Measurements from ENCODE around the gene BRICD5. TPM values are rescaled to one million over a fixed set of nuclear protein-coding genes. Genes with fewer than 3 reads are reported as not detected.

Gene BRICD5
- total RNA-seq, 1 experiment from 2014 or later = 1.9 TPM

DNA sequence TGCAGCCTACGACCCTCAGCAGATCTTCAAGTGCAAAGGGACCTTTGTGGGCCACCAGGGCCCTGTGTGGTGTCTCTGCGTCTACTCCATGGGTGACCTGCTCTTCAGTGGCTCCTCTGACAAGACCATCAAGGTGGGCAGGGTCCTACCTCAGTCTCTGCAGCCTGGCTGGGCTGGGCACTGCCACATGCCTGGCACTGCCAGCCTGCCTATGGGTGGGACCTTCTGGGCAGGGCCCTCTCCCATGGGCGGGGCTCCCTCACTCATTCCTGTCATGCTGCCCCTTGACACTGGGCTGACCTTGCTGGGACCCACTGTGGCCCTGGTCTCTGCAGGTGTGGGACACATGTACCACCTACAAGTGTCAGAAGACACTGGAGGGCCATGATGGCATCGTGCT is 36.7 kb downstream of the BRICD5 start:
- in situ Hi-C loops (cut with HindIII; ENCODE audit: low sequenced_read_pairs) = loop anchor here (25.0 kb wide), 1 partner anchor 338 kb away; the partner anchor contains the start of genes AMDHD2 and ATP6V0C

DNA sequence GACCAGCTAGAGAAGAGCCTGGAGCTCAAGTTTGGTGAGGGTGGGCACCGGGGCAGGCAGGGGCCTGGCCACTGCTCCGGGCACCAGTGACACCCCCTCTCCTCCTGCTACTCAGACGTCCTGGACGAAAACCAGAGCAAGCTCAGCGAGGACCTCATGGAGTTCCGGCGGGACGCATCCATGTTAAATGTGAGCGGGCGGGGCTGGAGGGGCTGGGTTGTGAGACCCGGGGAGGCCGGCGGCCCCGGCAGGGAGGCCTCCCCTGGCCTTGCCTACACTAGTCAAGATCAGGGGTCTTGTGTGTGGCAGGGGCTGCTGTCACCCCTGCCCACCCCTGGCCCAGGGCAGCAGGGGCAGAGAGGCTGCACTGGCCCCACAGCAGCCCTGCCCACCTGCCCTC is 37.3 kb downstream of the BRICD5 start:
- in situ Hi-C loops (cut with HindIII; ENCODE audit: low sequenced_read_pairs) = loop anchor here (25.0 kb wide), 1 partner anchor 339 kb away; the partner anchor contains the start of genes AMDHD2 and ATP6V0C
- no peak for DNase-seq (ENCODE audit: low spot score)

More for the DNA sequence above, 36.7 kb downstream of the BRICD5 start:
- no peak for DNase-seq (ENCODE audit: low spot score)

DNA sequence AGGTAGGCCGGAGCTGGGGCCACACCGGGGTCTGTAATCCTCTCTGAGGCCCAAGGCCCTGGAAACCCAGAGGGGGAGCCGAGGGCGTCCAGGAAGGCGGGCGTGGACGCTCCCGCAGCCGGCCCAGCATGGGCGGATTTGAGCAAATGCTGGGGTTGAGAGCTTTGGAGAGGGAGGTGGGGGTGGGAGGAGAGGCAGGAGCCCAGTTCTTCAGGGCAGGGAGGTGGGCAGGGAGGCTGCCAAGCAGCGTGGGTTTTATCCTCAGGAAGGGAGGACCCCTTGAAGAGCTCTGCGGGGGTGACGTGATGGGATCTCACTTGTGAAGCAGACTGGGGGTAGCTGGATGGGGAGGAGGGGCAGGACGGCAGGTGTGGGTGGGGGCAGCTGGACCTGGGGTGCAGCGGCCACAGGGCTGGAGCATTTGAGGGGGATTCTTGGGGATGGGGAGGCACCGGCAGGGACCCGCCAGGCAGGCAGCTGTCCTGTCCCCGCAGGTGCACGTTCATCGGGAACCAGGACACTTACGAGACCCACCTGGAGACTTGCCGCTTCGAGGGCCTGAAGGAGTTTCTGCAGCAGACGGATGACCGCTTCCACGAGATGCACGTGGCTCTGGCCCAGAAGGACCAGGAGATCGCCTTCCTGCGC is 37.9 kb downstream of the BRICD5 start:
- no peak for DNase-seq (ENCODE audit: low spot score)
- in situ Hi-C loops (cut with HindIII; ENCODE audit: low sequenced_read_pairs) = loop anchor here (25.0 kb wide), 1 partner anchor 339 kb away; the partner anchor contains the start of genes AMDHD2 and ATP6V0C

DNA sequence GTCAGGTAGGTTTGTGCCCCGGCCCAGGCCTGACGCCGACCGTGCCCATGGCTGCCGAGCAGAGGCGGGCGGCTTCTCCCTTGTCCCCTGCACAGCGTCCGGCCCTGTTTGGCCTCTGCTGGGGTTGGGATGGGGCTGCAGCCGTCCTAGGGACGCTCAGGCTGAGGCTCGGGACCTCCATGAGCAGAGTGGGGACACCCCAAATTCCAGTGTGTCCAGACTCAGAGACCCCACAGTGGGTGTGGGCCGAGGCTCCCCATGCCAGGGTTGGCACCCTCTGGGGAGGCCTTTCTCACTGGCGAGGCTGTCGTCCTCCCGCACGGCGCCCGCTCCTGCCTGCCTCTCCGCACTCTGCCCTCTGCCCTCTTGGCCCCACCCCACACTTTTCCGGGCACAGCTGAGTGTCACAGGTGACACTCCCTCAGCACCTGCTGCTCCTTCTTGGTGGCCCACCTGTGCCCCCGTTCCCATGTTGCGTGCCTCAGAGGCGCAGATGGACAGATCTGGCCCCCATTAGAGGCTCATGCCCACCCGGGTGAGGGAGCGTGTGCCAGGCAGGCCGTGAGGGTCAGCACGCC is 39.0 kb downstream of the BRICD5 start:
- in situ Hi-C loops (cut with HindIII; ENCODE audit: low sequenced_read_pairs) = loop anchor here (25.0 kb wide), 1 partner anchor 341 kb away; the partner anchor contains the start of genes AMDHD2 and ATP6V0C
- no peak for DNase-seq (ENCODE audit: low spot score)

DNA sequence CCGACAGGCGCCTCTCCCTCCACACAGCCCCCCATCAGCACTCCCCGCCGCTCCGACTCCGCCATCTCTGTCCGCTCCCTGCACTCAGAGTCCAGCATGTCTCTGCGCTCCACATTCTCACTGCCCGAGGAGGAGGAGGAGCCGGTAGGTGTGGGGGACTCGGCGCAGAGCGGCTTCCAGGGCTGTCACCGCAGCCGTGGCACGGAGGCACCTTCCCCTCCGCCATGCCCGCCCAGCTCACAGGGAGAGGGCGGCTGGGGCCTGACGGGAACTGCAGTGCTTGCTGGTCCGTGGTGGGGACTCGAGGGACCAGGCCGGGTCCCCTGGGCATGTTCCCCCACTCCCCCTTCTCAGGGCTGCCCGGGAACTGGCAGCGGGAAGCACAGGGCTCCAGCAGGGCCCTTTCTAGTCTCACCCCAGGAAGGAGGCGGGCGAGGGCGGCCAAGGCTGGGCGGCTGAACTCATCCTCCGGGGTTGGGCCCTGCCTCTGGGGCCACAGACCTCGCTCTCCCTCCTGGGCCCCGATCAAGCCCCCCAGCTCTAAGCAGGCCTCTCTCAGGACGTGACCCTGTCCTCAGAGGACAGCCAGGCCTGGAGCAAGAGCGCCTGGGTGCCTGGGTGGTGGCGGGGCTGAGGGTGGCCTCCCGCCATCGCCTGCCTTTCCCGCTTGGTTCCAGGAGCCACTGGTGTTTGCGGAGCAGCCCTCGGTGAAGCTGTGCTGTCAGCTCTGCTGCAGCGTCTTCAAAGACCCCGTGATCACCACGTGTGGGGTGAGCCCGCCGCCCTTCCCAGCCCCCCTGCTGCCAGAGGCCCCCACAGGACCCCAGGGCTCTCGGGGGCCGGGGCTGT is 39.9 kb downstream of the BRICD5 start:
- DNase-seq (ENCODE audit: low spot score) = no peak
- in situ Hi-C loops (cut with HindIII; ENCODE audit: low sequenced_read_pairs) = loop anchor here (25.0 kb wide), 1 partner anchor 341 kb away; the partner anchor contains the start of genes AMDHD2 and ATP6V0C

DNA sequence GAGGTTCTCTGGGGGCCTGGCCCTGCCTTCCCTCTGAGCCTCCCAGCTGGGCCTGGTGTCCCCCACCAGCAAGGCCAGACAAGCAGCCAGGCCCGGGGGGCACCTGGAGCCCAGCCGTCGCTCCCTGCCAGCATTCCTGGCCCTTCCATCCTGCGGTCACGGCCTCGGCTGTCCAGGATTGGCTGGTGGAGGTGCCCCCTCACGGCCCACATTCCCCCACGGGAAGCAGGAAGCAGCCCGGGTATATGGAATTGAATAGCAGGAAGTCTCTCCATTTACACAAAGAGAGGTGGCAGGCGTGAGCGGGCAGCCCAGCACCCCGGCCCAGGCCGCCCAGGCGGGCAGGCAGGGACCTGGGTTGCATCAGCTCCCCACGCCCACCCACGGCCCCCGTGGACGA is 40.6 kb downstream of the BRICD5 start:
- in situ Hi-C loops (cut with HindIII; ENCODE audit: low sequenced_read_pairs) = loop anchor here (25.0 kb wide), 1 partner anchor 342 kb away; the partner anchor contains the start of genes AMDHD2 and ATP6V0C
- DNase-seq (ENCODE audit: low spot score) = no peak

DNA sequence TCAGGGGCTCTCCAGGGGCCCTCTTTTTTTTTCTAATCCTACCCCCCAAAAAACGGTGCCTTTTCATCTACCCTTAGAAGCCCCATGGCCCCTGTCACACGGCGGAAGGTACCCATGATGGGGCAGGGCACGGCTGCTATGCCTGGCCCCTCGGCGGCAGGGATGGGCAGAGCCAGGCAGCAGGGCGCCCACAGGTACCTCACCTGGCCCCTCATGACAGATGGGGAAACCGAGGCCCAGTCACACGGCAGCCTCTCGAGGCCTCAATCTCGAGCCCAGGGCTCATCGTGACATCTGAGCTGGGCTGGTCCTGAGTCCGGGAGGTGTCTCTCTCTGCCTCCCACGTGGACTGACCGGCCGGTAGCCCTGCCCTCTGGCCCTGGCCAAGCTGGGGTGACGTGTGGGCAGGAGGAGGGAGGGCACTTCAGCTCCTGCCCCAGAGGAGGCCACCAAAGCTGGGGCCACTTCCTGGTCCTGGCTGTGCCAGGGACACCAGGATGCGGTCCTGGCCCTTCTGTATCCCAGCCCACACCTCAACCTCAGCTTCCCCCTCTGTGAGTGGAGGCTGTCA is 43.5 kb downstream of the BRICD5 start:
- DNase-seq (ENCODE audit: low spot score) = no peak
- in situ Hi-C loops (cut with HindIII; ENCODE audit: low sequenced_read_pairs) = loop anchor here (10.0 to 25.0 kb wide), 2 partner anchors 92 to 345 kb away; partner anchors contain the start of genes AMDHD2 and ATP6V0C

DNA sequence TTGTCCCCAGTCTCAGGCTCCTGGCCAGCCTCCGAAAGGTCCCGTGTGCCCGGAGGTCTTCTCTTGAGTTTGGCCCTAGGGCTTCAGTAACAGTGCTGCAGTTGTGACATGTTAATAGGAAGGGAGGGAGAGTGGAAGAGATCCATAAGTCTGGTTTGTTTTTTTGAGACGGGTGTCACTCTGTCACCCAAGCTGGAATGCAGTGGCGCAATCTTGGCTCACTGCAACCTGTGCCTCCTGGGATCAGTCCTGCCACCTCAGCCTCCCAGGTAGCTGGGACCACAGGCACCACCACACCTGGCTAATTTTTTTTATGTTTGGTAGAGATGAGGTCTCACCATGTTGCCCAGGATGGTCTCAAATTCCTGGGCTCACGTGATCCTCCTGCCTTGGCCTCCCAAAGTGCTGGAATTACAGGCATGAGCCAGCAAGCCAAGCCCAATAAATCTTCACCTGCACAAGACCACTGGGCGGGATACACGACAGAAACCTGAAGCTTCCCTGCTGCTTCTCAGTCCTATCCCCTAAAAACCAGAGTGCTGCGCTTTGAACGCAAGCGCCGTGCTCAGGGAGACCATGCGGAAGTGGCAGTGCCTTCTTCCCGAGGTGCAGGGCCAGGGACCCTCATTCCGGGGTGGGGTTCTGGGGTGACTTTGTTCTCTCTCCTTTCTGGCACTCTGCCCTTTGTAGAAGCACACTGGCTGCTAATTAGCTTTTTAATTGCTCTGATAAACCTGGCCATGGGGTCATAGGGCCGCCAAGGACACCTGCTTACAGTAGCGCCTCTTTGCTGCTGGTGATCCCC is 44.2 kb downstream of the BRICD5 start:
- in situ Hi-C loops (cut with HindIII; ENCODE audit: low sequenced_read_pairs) = loop anchor here (10.0 to 25.0 kb wide), 2 partner anchors 92 to 346 kb away; partner anchors contain the start of genes AMDHD2 and ATP6V0C
- DNase-seq (ENCODE audit: low spot score) = no peak

DNA sequence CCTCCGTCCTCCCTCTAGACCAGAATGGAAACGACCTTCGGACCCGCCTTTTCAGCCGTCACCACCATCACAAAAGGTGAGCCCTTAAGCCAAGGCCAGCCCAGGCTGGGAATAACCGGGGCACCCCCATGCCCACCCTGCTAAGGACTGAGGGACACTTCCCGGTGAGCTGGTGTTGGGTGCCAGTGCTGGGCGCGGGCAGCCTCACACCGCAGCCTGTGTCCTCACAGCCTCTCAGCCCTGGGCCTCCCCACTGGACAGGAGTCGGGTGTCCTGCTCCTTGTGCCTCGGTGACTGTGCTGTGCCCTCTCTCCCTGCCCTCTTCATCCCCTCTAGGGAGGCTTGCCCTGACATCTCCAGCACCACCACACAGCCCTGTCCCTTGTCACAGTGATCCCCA is 44.8 kb downstream of the BRICD5 start:
- in situ Hi-C loops (cut with HindIII; ENCODE audit: low sequenced_read_pairs) = loop anchor here (10.0 to 25.0 kb wide), 2 partner anchors 91 to 346 kb away; partner anchors contain the start of genes AMDHD2 and ATP6V0C
- DNase-seq (ENCODE audit: low spot score) = no peak

DNA sequence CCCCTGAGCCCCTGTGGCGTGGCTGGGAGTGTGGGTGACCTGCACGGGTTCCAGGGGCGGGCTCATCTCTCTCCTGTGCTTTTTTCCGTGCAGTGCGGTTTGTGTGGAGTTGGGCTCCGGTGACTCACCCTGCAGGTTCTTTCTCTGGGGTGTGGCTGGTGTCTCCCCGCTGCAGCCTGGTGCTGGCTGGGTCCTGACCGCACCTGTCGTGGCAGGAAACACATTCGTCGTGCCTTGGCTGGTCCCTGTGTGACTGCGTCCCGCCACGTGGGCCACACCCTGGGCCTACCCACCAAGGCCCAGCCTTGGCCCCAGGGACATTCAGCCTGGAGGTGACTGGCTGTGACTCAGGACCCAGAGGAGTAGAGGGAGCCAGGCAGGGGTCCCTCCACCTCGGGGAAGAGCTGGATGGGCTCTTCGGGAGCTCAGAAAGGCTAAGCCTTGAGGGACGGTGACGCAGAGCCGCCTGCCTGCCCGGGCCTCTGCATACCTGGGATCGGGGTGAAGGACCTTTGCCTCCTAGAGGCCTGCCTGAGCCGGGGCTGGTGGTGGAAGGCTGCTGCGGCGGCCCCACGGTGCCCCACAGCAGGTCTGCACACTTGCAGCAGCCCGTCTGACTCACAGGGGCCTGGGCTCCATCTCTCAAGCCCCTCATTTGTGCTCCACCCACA is 47.3 kb downstream of the BRICD5 start:
- in situ Hi-C loops (cut with HindIII; ENCODE audit: low sequenced_read_pairs) = loop anchor here (5.0 to 25.0 kb wide), 3 partner anchors 89 to 349 kb away; partner anchors contain the start of genes AMDHD2 and ATP6V0C
- DNase-seq (ENCODE audit: low spot score) = no peak

DNA sequence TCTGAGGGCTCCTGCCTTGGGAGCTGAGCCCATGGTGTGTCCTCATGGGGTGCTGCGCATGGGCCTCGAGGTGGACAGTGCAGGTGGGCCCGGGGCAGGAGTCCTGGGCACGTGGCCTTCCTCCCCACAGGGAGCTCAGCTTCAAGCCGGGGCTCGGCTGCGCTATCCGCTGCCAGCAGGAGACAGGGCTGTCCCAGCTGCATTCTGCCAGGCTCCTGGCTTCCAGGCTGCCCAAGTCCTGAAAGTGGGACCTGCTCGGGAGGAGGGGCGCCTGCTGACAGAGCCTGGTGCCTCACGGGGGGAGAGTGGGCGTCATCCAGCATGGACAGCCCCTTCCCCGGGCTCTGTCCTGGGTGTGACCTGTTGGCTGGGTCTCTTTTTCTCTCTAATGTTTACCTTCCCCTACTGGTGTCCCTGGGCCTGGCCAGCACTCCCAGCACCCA is 48.0 kb downstream of the BRICD5 start:
- DNase-seq (ENCODE audit: low spot score) = no peak
- in situ Hi-C loops (cut with HindIII; ENCODE audit: low sequenced_read_pairs) = loop anchor here (5.0 to 25.0 kb wide), 3 partner anchors 88 to 350 kb away; partner anchors contain the start of genes AMDHD2 and ATP6V0C

DNA sequence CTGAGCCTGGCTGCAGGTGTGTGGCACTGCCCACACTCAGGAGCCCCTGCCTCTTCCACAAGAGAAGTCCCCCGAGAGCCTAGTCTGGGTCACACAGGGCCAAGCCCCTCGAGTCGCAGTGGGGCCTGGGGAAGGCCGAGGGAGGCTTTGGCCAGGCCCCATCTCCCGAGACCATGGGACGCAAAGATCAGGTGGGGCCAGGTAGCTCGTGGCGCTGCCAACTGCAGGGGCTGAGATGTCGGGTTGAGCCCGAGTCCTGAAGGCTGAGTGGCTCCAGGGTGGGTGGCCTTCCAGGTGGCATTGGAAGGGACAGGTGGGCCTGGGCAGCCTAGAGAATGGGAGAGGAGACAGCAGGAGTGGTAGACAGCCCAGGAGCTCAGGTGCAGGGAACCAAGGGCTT is 48.8 kb downstream of the BRICD5 start:
- no peak for DNase-seq (ENCODE audit: low spot score)
- in situ Hi-C loops (cut with HindIII; ENCODE audit: low sequenced_read_pairs) = loop anchor here (5.0 to 25.0 kb wide), 3 partner anchors 87 to 350 kb away; partner anchors contain the start of genes AMDHD2 and ATP6V0C

DNA sequence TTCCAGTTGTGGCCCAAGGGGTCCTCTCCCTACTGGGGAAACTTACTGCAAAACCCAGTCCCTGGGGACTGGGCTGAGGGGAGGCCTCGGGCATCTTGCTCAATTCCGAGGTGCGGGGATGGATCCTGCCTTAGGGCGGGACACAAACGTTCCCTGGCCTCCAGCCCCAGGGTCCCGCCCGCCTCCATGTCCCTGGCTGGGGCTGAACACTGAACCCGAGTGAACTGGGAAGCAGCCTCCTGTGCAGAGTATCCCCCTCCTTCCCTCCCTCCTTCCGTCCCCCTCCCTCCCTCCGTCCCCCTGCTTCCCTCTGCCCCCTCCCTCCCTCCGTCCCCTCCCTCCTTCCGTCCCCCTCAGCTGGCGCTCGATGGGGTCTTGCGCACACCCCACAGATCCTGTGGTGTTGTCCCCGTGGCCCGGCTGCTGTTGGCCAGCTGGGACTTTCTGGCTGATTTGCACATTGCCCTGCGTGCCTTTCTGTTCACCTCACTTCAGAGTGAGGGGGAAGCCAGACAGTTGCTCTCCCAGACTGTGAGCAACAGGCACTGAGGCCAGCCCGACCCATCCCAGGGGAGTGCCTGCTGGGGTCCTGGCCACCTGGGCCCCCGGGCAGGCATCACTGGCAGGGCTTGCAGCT is 49.6 kb downstream of the BRICD5 start:
- in situ Hi-C loops (cut with HindIII; ENCODE audit: low sequenced_read_pairs) = loop anchor here (5.0 to 25.0 kb wide), 3 partner anchors 86 to 351 kb away; partner anchors contain the start of genes AMDHD2 and ATP6V0C
- no peak for DNase-seq (ENCODE audit: low spot score)

Measured in G401 (cell line).